GM18520 (cell line): Measurements from ENCODE around the gene NHSL1.
"Not testable (repeated sequence)": the region's sequence is repeated elsewhere in the genome, so short reads cannot be mapped to it uniquely, and the experiment has no call there.

Source experiments
- ATAC-seq: cut with Tn5 transposase; IDR thresholded peaks from one replicate; pipeline ENCODE4 v1.9.1; 2021; ENCODE audit not compliant: unreplicated experiment

Gene NHSL1

GRCh38 chr6:138429761-138430160 lies 69.5 kb downstream of the NHSL1 start:
- no peak for ATAC-seq

GRCh38 chr6:138428944-138429598 lies 70.2 kb downstream of the NHSL1 start:
- ATAC-seq: no peak

- ATAC-seq: no peak
Observed at GRCh38 chr6:138427701-138428100, 71.6 kb downstream of the NHSL1 start.

GRCh38 chr6:138426500-138427123 lies 72.7 kb downstream of the NHSL1 start:
- ATAC-seq: no peak

GRCh38 chr6:138425256-138425655 lies 74.0 kb downstream of the NHSL1 start:
- ATAC-seq: not testable (repeated sequence)

GRCh38 chr6:138424004-138424904 lies 75.0 kb downstream of the NHSL1 start:
- no peak for ATAC-seq

- no peak for ATAC-seq
Observed at GRCh38 chr6:138422861-138423260, 76.4 kb downstream of the NHSL1 start.

- no peak for ATAC-seq
Observed at GRCh38 chr6:138421608-138422007, 77.7 kb downstream of the NHSL1 start.

GRCh38 chr6:138421089-138421488 lies 78.2 kb downstream of the NHSL1 start:
- ATAC-seq: no peak

- ATAC-seq: no peak
Observed at GRCh38 chr6:138420356-138420755, 78.9 kb downstream of the NHSL1 start.

- ATAC-seq: no peak
Observed at GRCh38 chr6:138419766-138420165, 79.5 kb downstream of the NHSL1 start.

- ATAC-seq: no peak
Observed at GRCh38 chr6:138418118-138418742, 81.1 kb downstream of the NHSL1 start.

- ATAC-seq: no peak
Observed at GRCh38 chr6:138417493-138418117, 81.7 kb downstream of the NHSL1 start.

- no peak for ATAC-seq
Observed at GRCh38 chr6:138416206-138416605, 83.1 kb downstream of the NHSL1 start.

GRCh38 chr6:138415125-138415524 lies 84.2 kb downstream of the NHSL1 start:
- ATAC-seq: no peak

GRCh38 chr6:138410972-138411880 lies 88.1 kb downstream of the NHSL1 start:
- peak; percentile 79 for ATAC-seq

- no peak for ATAC-seq
Observed at GRCh38 chr6:138410048-138410735, 89.1 kb downstream of the NHSL1 start.

GRCh38 chr6:138406443-138406842 lies 92.9 kb downstream of the NHSL1 start:
- ATAC-seq: no peak

GRCh38 chr6:138405816-138406413 lies 93.4 kb downstream of the NHSL1 start:
- no peak for ATAC-seq
